Measurements from ENCODE around the gene MCUR1. TPM values are rescaled to one million over a fixed set of nuclear protein-coding genes. Genes with fewer than 3 reads are reported as not detected.

MCUR1 gene
- total RNA-seq, 1 experiment from 2014 or later, result 35.4 TPM

GRCh38 chr6:13766201-13766634 lies 48.1 kb downstream of the MCUR1 start:
- Histone ChIP-seq H3K9ac (ENCODE audit: extremely low read depth, insufficient read length, low read length) (no peak overlapping the region), H3K27me3 (ENCODE audit: insufficient read depth, low read length) (no peaks in the 10 kb centered on the region)
- no peaks in the 10 kb centered on the region for H3K36me3 Mint-ChIP-seq (ENCODE audit: insufficient read depth in 1 of 3, low read depth in 3 of 3)

More at GRCh38 chr6:13766201-13766634, 48.1 kb downstream of the MCUR1 start:
- Histone ChIP-seq H3K14ac (ENCODE audit: insufficient read depth, low read length) (no peak overlapping the region), H4K5ac (ENCODE audit: insufficient read length, low read depth, low read length) (no peak overlapping the region), H3K27ac (ENCODE audit: insufficient read length, low read depth, low read length) (no peak overlapping the region), H3K79me2 (ENCODE audit: insufficient read depth, low read length) (no peaks in the 10 kb centered on the region), H4K8ac (replicated peaks; ENCODE audit: insufficient read length, low read depth, low read length) (no peak overlapping the region), H4K91ac (ENCODE audit: insufficient read length, low read depth, low read length) (no peak overlapping the region), H2BK12ac (ENCODE audit: insufficient read length, low read depth, low read length) (no peak overlapping the region), H3K23me2 (ENCODE audit: insufficient read length, low read depth, low read length, poor library complexity, severe bottlenecking) (no peaks in the 10 kb centered on the region), H3K9me3 (ENCODE audit: control insufficient read depth, low read depth, low read length) (no peaks in the 10 kb centered on the region), H3T11ph (ENCODE audit: low read length) (no peak overlapping the region), H3K23ac (ENCODE audit: insufficient read length, low read depth, low read length) (no peak overlapping the region), H3K4me1 (ENCODE audit: insufficient read depth, low read length) (peaks cover 3% of the 10 kb centered on the region; the same call in 1 of the 2 replicates), H3K79me1 (ENCODE audit: insufficient read depth, low read depth, low read length, poor library complexity, severe bottlenecking) (no peaks in the 10 kb centered on the region), H3K4me2 (ENCODE audit: insufficient read depth, insufficient read length, low read length) (no peak overlapping the region), H3K18ac (ENCODE audit: insufficient read length, low read depth, low read length) (no peak overlapping the region), H2BK5ac (ENCODE audit: insufficient read length, low read length) (no peak overlapping the region), H3K56ac (ENCODE audit: insufficient read length, low read depth, low read length) (no peak overlapping the region), H2BK20ac (ENCODE audit: low read depth, low read length, poor library complexity, severe bottlenecking) (no peak overlapping the region), H4K20me1 (ENCODE audit: control insufficient read depth, insufficient read depth, insufficient read length) (no peaks in the 10 kb centered on the region), H2AK5ac (ENCODE audit: insufficient read length, low read length) (no peak overlapping the region), H2AFZ (ENCODE audit: low read length) (no peak overlapping the region), H2BK15ac (ENCODE audit: low read depth, low read length) (no peak overlapping the region), H3K4ac (ENCODE audit: low read depth, low read length) (no peak overlapping the region), H2BK120ac (ENCODE audit: low read depth, low read length, poor library complexity, severe bottlenecking) (no peak overlapping the region)
- Mint-ChIP-seq H3K4me3 (no peak overlapping the region), H3K9me3 (no peaks in the 10 kb centered on the region), H3K4me1 (peaks cover 10% of the 10 kb centered on the region in 2 experiments), H3K27ac (no peak overlapping the region), H3K27me3 (ENCODE audit: low read depth) (no peaks in the 10 kb centered on the region; the same call in 1 of the 2 replicates)
- TF ChIP-seq CTCF (conservative IDR thresholded peaks at IDR 0.05), result no peak
- no CpG with 5 or more reads among the region's 5 CpGs for WGBS (ENCODE audit: extremely low coverage, insufficient read length, low lambda C conversion rate)
- no peak for DNase-seq
